EH (cell line): ENCODE results near the gene FAM241B.

Experiments
- DNase-seq: peaks from one replicate; pipeline ENCODE4 v3.0.0-alpha.2; 2015; ENCODE audit warnings: low read depth

FAM241B gene

GRCh38 chr10:69634759-69635425 is 4.8 kb downstream of the FAM241B start:
- DNase-seq = no peak

- no peak for DNase-seq
These were observed 5.6 kb downstream of the FAM241B start for GRCh38 chr10:69635428-69636272.

- DNase-seq = no peak
These were observed 6.2 kb downstream of the FAM241B start for GRCh38 chr10:69636273-69636575.

- DNase-seq = no peak
These were observed 6.9 kb downstream of the FAM241B start for GRCh38 chr10:69636626-69637605.

GRCh38 chr10:69638642-69639041 is 8.6 kb downstream of the FAM241B start:
- no peak for DNase-seq

GRCh38 chr10:69639291-69640195 is 9.5 kb downstream of the FAM241B start:
- DNase-seq = peak; percentile 69

- DNase-seq = peak; percentile 13
These were observed 10.3 kb downstream of the FAM241B start for GRCh38 chr10:69640196-69640980.

- peak; percentile 17 for DNase-seq
These were observed 11.4 kb downstream of the FAM241B start for GRCh38 chr10:69641261-69641980.

GRCh38 chr10:69642747-69643146 is 12.7 kb downstream of the FAM241B start:
- no peak for DNase-seq

- DNase-seq = no peak
These were observed 14.0 kb downstream of the FAM241B start for GRCh38 chr10:69643779-69644657.

- DNase-seq = peak; percentile 70
These were observed 14.7 kb downstream of the FAM241B start for GRCh38 chr10:69644658-69645295.

- no peak for DNase-seq
These were observed 15.5 kb downstream of the FAM241B start for GRCh38 chr10:69645296-69646184.

- no peak for DNase-seq
These were observed 16.4 kb downstream of the FAM241B start for GRCh38 chr10:69646185-69647060.

GRCh38 chr10:69647126-69647525 is 17.1 kb downstream of the FAM241B start:
- no peak for DNase-seq

- DNase-seq = no peak
These were observed 17.8 kb downstream of the FAM241B start for GRCh38 chr10:69647819-69648218.

GRCh38 chr10:69648461-69648860 is 18.4 kb downstream of the FAM241B start:
- no peak for DNase-seq
